ENCODE results near the gene DYNC1LI2.

Gene DYNC1LI2

DNA sequence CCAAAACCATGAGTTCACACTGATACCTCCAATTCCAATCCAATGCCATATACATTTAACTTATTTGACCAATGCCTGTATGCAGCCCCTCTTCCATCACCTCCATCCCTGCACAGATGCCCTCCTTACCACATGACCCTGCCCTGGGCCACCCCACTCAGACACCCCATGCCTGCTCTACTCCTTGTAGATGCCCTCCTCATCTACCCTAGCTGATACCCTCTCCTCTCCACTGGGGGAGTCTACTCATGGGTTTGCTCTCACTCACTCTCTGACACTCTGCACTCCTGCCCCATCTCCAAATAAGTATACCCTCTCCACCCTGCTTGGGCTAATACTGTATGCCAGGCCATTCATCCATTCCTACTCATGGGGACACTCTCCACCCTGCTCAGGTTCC, 38.9 kb downstream of the DYNC1LI2 start:
- TF ChIP-seq, protein P1, sequence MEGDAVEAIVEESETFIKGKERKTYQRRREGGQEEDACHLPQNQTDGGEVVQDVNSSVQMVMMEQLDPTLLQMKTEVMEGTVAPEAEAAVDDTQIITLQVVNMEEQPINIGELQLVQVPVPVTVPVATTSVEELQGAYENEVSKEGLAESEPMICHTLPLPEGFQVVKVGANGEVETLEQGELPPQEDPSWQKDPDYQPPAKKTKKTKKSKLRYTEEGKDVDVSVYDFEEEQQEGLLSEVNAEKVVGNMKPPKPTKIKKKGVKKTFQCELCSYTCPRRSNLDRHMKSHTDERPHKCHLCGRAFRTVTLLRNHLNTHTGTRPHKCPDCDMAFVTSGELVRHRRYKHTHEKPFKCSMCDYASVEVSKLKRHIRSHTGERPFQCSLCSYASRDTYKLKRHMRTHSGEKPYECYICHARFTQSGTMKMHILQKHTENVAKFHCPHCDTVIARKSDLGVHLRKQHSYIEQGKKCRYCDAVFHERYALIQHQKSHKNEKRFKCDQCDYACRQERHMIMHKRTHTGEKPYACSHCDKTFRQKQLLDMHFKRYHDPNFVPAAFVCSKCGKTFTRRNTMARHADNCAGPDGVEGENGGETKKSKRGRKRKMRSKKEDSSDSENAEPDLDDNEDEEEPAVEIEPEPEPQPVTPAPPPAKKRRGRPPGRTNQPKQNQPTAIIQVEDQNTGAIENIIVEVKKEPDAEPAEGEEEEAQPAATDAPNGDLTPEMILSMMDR (IDR thresholded peaks at IDR 0.05; ENCODE audit: insufficient read depth, missing control alignments) = no peak
- DNase-seq (ENCODE audit: insufficient read length, low spot score) (no peak), FAIRE-seq (no peak)

DNA sequence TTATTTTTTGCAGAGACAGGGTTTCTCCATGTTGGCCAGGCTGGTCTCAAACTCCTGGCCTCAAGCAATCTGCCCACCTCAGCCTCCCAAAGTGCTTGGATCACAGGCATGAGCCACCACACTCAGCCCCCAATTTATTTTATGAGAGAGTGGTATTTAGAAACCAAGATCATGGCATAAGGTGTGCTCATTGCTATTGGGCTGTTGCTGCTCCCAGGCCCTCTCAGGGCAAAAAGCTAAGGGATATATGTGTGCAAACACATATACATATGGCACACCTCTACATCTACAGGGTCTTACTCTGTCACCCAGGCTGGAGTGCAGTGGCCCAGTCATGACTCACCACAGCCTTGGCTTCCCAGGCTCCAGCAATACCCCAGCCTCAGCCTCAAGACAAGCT, 39.8 kb downstream of the DYNC1LI2 start:
- FAIRE-seq (no peak), DNase-seq (ENCODE audit: insufficient read length, low spot score) (no peak)
- TF ChIP-seq, protein P1 (IDR thresholded peaks at IDR 0.05; ENCODE audit: insufficient read depth, missing control alignments) = no peak

DNA sequence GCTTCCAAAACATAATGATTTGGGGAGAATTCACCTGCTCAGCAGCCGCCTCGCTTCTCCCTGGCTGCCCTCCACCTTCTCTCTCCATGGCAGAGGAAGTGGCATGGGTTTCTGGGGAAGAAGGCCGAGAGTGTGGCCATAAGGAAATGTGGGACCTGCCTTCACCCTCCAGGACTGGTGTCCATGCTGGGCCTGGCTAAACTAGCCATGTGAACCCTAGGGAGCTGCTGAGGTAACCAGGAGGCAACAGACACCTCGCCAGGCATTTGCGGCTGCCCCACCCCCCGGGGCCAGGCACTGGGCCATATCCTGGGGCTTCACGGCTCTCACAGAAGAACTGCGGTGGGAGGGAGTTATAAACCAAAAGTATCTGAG, 44.9 kb downstream of the DYNC1LI2 start:
- DNase-seq (ENCODE audit: insufficient read length, low spot score) = no peak
- TF ChIP-seq, protein P1 (IDR thresholded peaks at IDR 0.05; ENCODE audit: insufficient read depth, missing control alignments) = no peak
- FAIRE-seq = no peak

DNA sequence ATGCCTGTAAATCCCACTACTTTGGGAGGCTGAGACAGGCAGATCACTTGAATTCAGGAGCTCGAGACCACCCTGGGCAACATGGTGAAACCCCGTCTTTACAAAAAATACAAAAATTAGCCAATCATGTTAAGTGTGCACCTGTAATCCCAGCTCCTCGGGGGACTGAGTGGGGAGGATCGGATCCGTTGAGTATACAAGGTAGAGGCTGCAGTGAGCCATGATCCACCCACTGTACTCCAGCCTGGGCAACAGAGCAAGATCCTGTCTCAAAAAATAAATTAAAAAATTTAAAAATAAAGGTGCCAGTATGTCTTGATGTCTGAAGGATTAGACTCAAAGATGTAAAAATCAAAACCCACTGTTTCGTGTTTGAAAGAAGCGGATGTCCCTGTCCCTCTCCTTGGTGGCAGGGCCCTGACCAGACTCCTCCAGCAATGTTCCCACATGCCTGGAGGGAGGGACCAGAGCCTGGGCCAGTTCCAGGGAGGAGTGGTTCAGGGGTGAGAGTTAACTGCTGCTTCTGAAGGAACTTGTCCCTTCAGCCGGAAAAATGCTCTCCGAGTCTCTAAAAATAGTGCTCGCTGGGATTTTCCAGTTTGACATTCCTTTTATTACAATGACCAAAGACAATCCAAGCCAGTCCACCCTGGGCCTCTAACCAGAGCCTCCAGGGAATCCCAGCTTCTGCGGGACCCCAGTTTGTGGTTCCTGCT, 45.5 kb downstream of the DYNC1LI2 start:
- no peak for FAIRE-seq
- DNase-seq (ENCODE audit: insufficient read length, low spot score) = no peak
- TF ChIP-seq, protein P1 (IDR thresholded peaks at IDR 0.05; ENCODE audit: insufficient read depth, missing control alignments) = no peak

DNA sequence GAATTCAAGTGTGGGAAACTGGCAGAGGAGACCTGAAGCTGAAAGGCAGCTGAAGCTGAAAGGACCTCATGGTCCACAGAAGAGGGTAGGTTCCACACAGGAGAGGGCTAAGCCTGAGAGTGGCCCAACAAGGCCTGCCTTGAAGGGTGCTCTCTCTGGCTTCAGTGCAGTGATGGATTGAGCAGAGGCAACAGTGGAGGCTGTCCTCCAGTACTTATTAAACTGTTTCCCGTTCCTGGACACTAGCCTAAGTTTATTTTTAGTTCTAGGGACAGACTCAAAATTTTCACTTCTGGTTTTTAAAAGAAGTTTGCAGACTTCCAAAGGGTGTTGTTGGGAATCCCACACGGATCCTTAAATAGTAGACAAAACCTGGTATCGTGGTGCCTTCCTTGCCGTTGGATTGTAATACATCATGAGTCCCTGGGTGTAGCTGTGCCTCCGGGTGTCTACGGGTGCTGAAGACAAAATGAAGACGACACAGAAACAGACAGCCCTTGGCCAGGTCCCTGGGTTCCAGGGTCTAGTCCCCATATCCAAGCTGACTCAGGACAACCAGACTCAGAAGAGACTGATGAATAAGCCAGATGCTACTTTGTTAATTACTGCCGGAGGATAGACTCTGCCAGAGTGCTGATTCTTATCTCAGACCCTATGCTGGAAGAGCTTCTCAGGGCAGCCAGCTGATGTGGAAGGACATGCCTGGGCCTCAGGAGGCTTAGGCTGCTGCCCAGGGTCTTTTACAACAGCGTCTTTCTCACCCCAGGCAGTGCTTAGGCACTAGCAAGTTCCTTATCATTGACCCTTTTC, 47.8 kb downstream of the DYNC1LI2 start:
- TF ChIP-seq, protein P1 (IDR thresholded peaks at IDR 0.05; ENCODE audit: insufficient read depth, missing control alignments) = no peak
- DNase-seq (ENCODE audit: insufficient read length, low spot score) (no peak), FAIRE-seq (no peak)

DNA sequence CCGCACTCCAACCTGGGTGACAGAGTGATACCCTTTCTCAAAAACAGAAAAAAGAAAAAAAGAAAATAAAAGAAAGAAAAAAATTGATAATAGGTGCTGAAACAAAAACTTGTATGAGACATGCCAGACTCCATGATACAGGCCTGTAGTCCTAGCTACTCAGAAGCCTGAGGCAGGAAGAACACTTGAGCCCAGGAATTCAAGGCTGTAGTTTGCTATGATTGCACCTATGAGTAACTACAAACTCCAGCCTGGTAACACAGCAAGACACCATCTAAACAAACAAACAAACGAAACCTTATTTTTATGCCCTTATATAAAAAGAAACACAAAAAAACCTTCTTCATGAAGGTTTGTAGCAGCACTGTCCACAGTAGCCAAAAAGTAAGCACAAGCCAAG, 49.9 kb downstream of the DYNC1LI2 start:
- DNase-seq (ENCODE audit: insufficient read length, low spot score) (no peak), FAIRE-seq (no peak)
- TF ChIP-seq, protein P1 (IDR thresholded peaks at IDR 0.05; ENCODE audit: insufficient read depth, missing control alignments) = no peak

DNA sequence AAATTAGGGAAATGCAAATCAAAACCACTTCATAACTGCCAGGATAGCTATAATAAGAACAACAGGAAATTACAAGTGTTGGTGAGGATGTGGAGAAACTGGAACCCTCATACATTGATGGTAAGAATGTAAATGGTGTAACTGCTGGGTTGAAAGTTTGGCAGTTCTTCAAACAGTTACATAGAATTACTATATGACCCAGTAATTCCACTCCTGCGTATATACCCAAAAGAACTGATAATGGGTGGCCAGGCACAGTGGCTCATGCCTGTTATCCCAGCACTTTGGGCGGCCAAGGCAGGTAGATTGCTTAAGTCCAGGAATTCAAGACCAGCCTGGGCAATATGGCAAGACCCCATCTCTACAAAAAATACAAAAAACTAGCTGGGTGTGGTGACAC, 50.4 kb downstream of the DYNC1LI2 start:
- no peak for DNase-seq (ENCODE audit: insufficient read length, low spot score)
- TF ChIP-seq, protein P1 (IDR thresholded peaks at IDR 0.05; ENCODE audit: insufficient read depth, missing control alignments) = no peak
- FAIRE-seq = no peak
